Fibroblast of peridontal ligament (primary cell): ENCODE measurements around the gene LIPI.
"Not testable (repeated sequence)": the region's sequence is repeated elsewhere in the genome, so short reads cannot be mapped to it uniquely, and the experiment has no call there.

Experiments used
- DNase-seq: peaks from one replicate; pipeline ENCODE4 v3.0.0-alpha.2; 2010; ENCODE audit errors: extremely low read depth

Gene LIPI

DNA sequence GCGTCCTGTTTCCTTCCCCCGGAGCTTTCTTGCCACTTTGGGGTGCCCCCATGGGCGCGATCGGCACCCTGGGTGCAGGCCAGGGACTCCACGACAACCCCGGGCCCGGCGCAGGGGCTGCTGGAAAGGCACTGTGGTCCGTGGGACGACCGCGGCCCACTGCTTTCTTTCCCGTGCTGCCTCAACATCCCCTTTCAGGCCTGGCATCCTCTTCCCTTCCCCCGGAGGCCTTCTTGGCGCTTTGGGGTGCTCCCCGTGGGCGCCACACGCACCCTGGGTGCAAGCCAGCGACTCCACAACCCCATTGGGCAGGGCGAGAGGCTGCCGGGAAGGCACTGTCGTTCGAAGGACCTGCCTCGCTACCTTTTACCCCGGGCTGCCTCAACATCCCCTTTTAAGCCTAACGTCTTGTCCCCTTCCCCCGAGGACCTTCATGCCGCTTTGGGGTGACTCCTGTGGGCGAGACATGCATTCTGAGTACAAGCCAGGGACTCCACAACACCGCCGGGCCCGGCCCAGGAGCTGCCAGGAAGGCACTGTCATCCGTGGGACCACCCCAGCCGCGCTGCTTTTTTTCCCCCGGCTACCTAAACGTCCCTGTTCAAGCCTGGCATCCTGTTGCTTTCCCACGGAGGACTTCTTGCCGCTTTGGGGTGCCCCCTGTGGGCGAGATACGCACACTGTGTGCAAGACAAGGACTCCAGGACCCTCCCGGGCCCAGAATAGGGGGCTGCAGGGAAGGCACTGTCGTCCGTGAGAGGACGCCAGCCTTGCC, 137.8 kb downstream of the LIPI start:
- no peak for DNase-seq

DNA sequence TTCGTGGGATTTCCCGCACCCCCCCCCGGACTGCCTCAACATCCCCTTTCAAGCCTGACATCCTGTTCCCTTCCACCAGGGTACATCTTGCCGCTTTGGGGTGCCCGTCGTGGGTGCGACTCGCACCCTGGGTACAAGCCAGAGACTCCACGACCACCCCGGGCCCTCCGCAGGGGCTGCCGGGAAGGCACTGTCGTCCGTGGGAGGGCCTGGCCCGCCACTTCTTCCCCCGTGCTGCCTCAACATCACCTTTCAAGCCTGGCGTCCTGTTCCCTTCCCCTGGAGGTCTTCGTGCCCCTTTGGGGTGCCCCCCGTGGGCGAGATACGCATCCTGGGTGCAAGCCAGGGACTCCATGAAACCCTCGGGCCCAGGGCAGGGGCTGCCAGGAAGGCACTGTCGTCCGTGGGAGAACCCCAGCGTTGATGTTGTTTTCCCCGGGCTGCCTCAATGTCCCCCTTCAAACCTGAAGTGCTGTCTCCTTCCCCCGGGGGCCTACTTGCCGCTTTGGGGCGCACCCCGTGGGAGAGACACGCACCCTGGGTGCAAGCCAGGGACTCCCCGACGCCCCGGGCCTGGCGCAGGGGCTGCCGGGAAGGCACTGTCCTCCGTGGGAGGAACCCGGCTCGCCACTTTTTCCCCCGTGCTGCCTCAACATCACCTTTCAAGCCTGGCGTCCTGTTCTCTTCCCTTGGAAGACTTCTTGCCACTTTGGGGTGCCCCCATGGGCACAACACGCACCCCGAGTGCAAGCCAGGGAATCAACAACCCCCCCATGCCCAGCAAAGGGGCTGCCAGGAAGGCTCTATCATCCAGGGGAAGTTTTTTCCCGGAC, 138.6 kb downstream of the LIPI start:
- DNase-seq, result no peak

DNA sequence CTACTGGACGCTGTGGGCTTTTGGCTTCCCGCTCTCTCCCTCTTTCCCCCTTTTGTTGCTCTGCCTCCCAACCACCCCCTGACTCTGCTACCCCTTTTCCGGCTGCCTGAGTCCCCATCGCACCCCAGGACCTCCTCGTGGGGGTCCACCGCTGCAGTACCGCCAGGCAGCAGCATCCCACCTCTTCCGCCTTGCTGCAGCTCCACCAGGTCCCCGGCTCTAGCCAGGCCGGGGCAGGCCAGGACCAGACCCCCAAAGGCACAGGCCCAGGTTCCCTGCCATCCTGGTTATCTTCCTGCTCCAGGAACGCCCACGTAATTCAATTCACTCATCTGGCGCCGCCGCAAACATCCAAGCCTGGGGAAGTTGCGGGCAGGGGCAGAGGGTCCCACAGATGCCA, 139.8 kb downstream of the LIPI start:
- no peak for DNase-seq

DNA sequence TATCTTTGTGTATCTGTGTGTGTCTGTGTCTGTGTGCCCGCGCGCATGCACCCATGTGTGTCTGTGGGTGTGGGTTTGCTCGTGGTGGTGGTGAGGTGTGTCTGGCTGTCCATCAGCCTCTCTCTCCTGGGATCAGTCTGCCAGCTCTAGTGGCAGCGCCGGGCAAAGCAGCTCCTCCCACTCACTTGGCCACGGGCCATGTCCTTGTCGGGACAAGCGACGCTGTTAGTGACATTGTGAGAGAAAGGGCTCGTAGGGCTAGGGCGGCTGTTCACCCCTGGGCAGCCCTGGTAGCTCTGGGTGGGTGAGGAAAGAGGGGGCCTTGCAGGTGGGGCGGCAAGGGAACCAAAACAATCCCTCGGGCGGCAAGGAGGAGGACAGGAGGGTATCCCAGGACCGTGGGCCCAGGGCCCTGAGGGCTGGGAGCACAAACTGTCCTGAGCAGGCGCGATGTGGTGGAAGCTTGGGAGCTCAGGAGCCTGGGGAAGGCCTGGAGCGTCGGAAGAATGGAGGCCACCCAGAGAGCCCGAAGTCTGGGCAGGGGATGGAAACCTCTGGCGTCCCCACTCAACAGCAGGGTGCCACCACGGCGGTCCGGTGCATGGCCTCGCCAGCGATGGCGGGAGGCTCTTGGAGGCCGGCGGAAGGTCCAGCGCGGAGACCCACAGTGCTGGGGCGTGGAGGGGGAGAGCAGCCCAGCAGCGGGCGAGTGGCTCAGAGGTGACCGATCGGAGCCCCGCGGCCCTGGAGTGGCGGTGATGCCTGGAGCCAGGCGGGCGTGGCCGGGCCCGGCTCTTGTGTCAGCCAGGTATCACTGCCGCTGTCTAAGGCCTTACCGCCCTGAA, 140.5 kb downstream of the LIPI start:
- DNase-seq, result no peak

DNA sequence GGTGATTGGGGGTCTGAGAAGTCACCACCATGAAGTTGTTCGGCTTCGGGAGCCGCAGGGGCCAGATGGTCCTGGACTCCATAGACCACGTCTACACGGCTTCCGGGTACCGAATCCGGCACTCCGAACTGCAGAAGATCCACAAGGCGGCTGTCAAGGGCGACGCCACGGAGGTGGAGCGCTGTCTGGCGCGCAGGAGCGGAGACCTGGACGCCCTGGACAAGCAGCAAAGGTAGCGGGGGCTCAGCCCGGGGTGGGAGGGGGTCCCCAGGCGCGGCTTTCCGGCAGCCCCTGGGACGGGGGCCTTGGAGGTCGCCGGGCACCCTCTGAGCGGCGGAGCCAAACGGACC, 146.5 kb downstream of the LIPI start:
- DNase-seq, result no peak

DNA sequence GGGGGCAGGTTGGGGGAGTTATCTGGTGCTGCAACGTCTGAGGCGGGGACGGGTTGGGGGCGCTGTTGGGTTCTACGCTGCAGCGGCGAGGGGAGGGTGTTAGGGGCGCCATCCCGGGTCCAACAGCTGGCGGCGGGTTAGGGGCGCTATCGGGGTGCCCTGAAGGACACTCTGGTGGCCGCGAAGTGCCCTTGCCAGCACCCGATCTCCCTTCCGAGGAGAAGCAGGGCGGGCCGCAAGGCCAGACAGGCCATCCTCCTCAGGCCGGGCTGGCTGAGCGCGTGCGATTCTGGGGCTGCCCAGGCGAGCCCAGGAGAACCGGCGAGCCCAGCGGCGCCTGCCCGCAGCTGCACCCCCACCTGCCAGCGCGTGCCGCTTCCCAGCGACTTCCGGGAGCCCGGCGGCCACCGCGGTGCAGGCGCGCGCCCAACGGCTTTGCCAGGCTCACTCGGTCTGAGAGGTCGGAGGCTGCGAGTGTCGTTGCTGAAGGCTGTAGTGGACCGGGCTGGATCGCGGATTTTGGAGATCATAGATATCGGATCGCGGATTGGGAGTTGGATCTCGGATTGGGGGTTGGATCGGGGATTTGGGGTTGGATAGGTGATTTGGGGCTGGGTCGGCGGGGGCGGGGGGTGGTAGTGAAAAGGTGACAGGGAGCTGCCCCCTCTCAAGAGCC, 147.0 kb downstream of the LIPI start:
- DNase-seq, result not testable (repeated sequence)

DNA sequence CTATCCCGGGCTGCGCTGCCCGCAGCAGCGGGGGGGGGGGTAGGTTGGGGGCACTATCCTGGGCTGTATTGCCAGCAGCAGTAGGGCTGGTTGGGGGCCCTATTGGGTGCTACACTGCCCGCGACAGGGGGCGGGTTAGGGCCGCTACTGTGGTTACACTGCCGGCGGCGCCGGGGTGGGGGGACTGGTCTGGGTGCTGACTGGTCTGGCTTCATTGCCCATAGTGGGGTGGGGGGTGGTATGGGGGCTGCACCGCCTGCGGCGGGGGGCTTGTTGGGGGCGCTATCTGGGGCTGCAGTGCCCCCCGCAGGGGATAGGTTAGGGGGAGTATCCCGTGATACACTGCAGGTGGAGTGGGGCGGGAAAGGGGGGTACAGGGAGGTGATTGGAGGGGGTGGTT, 148.1 kb downstream of the LIPI start:
- not testable (repeated sequence) for DNase-seq

DNA sequence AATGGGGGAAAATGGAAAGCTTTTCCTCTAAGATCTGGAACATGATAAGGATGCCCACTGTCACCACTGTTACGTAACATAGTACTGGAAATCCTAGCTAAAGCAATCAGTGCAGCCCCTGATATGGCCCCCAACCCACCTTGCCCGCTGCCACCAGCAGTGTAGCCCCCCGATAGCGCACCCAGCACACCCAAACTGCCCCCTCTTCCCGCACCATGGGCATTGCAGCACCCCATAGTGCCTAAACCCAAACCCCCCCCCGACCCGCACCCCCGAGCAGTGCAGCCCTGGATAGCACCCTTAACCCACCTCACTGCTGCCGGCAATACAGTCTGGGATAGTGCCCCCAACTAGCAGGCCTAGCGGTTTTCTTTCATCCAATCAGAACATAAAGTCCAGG, 148.9 kb downstream of the LIPI start:
- not testable (repeated sequence) for DNase-seq

DNA sequence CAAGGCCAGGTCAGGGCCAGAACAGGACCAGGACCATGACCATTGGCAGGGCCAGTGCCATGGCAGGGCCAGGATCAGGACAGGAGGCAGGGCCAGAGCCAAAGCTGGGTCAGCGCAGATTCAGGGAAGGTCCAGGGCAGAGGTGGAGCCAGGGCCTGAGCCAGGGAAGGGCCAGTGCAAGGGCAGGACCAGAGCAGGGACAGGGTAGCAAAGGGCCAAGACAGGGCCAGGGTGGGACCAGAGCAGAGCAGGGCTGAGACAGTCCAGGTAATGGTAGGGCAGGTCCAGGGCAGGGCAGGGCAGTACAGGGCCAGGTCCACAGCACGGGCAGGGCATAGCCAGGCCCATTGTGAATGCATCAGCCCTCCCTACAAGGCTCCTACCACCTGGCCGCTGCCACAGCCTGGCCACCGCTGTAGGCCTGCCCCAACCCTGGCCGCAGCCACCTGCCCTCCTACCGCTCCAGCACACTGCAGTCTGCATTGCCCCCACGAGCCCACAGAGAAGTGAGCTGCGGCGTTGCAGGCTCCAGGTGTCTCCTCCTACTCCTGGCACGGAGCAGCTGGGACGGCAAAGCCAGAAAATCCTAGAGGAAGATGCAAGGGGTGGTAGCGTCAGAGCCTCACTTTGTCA, 151.6 kb downstream of the LIPI start:
- DNase-seq, result not testable (repeated sequence)
